Endodermal cell (in vitro differentiated cells): Measurements from ENCODE around the gene PODXL2. TPM values are rescaled to one million over a fixed set of nuclear protein-coding genes. Genes with fewer than 3 reads are reported as not detected.

Experiments
- DNase-seq: peaks from one replicate; pipeline ENCODE4 v3.0.0-alpha.2; 2017
- H3K27ac ChIP-seq: 2 replicates; pipeline ENCODE4 v1.5.1; 2013; ENCODE audit warnings: mild to moderate bottlenecking, low read depth, low read length, moderate library complexity
- H3K27me3 ChIP-seq: 2 replicates; pipeline ENCODE4 v1.6.1; 2013; ENCODE audit warnings: mild to moderate bottlenecking, low read length, moderate library complexity; ENCODE audit not compliant: insufficient read depth, control insufficient read depth, poor library complexity, severe bottlenecking
- H3K36me3 ChIP-seq: 2 replicates; pipeline ENCODE4 v1.7.0; 2013; ENCODE audit warnings: mild to moderate bottlenecking, low read length, moderate library complexity; ENCODE audit not compliant: control insufficient read depth, insufficient read depth
- H3K4me1 ChIP-seq: one replicate; pipeline ENCODE4 v1.7.0; 2013; ENCODE audit warnings: low read length; ENCODE audit not compliant: control insufficient read depth, insufficient read depth
- H3K4me3 ChIP-seq: 2 replicates; pipeline ENCODE4 v1.5.1; 2013; ENCODE audit warnings: mild to moderate bottlenecking, low read length, moderate library complexity
- H3K9ac ChIP-seq: 2 replicates; pipeline ENCODE4 v1.6.1; 2013; ENCODE audit warnings: mild to moderate bottlenecking, low read length, moderate library complexity; ENCODE audit not compliant: poor library complexity, severe bottlenecking; ENCODE audit errors: extremely low read depth
- H3K9me3 ChIP-seq: 2 replicates; pipeline ENCODE4 v1.6.1; 2013; ENCODE audit warnings: mild to moderate bottlenecking, low read length, moderate library complexity; ENCODE audit not compliant: control insufficient read depth
- H3K27ac Mint-ChIP-seq: 2 replicates; pipeline ENCODE4 v1.8.0; 2020; ENCODE audit warnings: mixed read lengths
- H3K27me3 Mint-ChIP-seq: 2 replicates; pipeline ENCODE4 v1.8.0; 2021; ENCODE audit warnings: mild to moderate bottlenecking, mixed read lengths; ENCODE audit not compliant: insufficient read depth
- H3K36me3 Mint-ChIP-seq: 2 replicates; pipeline ENCODE4 v1.8.0; 2020; ENCODE audit warnings: low read depth, mixed read lengths
- H3K4me1 Mint-ChIP-seq: 2 replicates; pipeline ENCODE4 v1.8.0; 2020; ENCODE audit warnings: mixed read lengths
- H3K4me3 Mint-ChIP-seq: 2 replicates; pipeline ENCODE4 v1.8.0; 2020; ENCODE audit warnings: mild to moderate bottlenecking, moderate library complexity, mixed read lengths
- H3K9me3 Mint-ChIP-seq: 2 replicates; pipeline ENCODE4 v1.8.0; 2020; ENCODE audit warnings: mild to moderate bottlenecking, mixed read lengths
- WGBS, 2 experiments: methylation state at CpG; one replicate each; pipeline versions ENCODE4 v1.1.5 to v1.1.7; 2013; ENCODE audit warnings: missing lambda C conversion rate in 2 of 2, mixed read lengths in 1 of 2; ENCODE audit not compliant: insufficient coverage in 1 of 2, insufficient read length in 1 of 2; 5-methylcytosine and 5-hydroxymethylcytosine counted together
- total RNA-seq, 2 donors: library from RNA; stranded (reverse); fragmentation: NEBNext Ultra II Directional in 1 of 2; extraction: Animal tissue kit (Norgen Biotek cat#: 25700) in 1 of 2; gene quantifications; 2 replicates in 1 of 2; 3 replicates in 1 of 2; pipeline ENCODE4 v1.2.1, GENCODE V29; 2021
- TF ChIP-seq, protein P1 (sequence below): fragments of 200-600 bp; sonication (generic); conservative IDR thresholded peaks from 2 replicates; pipeline ENCODE4 v1.5.0; 2021; ENCODE audit warnings: antibody characterized with exemption, mild to moderate bottlenecking

The PODXL2 gene
- total RNA-seq, 2 donors from 2014 or later, result 11.8 to 16.5 TPM

DNA sequence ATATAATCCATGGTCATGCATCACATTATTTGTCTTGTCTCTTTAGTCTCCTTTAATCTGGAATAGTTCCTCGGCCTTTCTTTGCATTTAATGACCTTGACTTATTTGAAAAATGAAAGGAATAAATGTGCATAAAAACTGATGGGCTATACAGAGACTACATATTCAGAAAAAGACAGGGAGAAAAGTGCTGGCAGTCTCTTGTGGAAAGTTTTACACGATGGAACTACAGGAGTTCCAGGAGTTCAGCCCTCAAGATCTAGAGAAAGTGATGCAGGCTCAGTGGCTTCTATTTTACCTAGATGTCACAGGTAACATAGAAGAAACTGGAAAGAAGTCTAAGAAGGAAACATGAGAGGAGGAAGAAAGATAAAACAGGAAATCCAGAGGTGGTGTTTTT, 36.2 kb downstream of the PODXL2 start:
- H3K27ac ChIP-seq, result no peak overlapping the region
- Mint-ChIP-seq H3K4me3 (no peak overlapping the region), H3K9me3 (no peaks in the 10 kb centered on the region), H3K27me3 (no peaks in the 10 kb centered on the region), H3K4me1 (no peaks in the 10 kb centered on the region), H3K27ac (no peak overlapping the region), H3K36me3 (no peaks in the 10 kb centered on the region)
- H3K4me3 ChIP-seq, result no peak overlapping the region
- no peak for DNase-seq
- 88 to 100% methylated on average over 1 to 2 of the region's 2 CpGs for WGBS, 2 experiments
- peaks cover 12% of the 10 kb centered on the region for H3K36me3 ChIP-seq
- H3K9ac ChIP-seq, result no peak overlapping the region
- no peaks in the 10 kb centered on the region for H3K4me1 ChIP-seq
- TF ChIP-seq, protein P1, sequence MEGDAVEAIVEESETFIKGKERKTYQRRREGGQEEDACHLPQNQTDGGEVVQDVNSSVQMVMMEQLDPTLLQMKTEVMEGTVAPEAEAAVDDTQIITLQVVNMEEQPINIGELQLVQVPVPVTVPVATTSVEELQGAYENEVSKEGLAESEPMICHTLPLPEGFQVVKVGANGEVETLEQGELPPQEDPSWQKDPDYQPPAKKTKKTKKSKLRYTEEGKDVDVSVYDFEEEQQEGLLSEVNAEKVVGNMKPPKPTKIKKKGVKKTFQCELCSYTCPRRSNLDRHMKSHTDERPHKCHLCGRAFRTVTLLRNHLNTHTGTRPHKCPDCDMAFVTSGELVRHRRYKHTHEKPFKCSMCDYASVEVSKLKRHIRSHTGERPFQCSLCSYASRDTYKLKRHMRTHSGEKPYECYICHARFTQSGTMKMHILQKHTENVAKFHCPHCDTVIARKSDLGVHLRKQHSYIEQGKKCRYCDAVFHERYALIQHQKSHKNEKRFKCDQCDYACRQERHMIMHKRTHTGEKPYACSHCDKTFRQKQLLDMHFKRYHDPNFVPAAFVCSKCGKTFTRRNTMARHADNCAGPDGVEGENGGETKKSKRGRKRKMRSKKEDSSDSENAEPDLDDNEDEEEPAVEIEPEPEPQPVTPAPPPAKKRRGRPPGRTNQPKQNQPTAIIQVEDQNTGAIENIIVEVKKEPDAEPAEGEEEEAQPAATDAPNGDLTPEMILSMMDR, result no peak
- H3K9me3 ChIP-seq, result no peaks in the 10 kb centered on the region
- no peaks in the 10 kb centered on the region for H3K27me3 ChIP-seq

DNA sequence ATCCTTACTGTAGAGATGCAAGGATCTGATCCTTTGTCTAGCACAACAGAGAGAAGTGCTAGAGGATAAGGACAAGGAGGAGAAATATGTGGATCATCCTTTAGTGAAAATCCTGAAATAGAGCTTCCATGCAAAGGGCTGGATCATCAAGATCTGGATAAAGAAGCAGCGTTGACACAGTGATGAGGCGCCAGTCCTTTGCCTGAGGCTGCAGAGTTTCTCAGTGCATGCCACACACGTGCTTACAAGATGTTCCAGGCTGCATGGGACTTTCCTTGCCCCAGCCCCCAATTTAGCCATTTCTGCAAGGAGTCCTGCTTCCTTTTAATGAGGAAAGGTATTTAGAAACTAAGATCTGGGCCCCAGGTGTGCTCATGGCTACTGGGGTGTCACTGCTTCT, 36.6 kb downstream of the PODXL2 start:
- Mint-ChIP-seq H3K27me3 (no peaks in the 10 kb centered on the region), H3K36me3 (no peaks in the 10 kb centered on the region), H3K9me3 (no peaks in the 10 kb centered on the region), H3K27ac (no peak overlapping the region), H3K4me3 (no peak overlapping the region), H3K4me1 (no peaks in the 10 kb centered on the region)
- no peak overlapping the region for H3K27ac ChIP-seq
- H3K9me3 ChIP-seq, result no peaks in the 10 kb centered on the region
- H3K9ac ChIP-seq, result no peak overlapping the region
- WGBS, 2 experiments, result 93 to 95% methylated on average over 3 of the region's 3 CpGs
- TF ChIP-seq, protein P1, result no peak
- no peaks in the 10 kb centered on the region for H3K27me3 ChIP-seq
- no peak for DNase-seq
- no peaks in the 10 kb centered on the region for H3K4me1 ChIP-seq
- peaks cover 12% of the 10 kb centered on the region for H3K36me3 ChIP-seq
- H3K4me3 ChIP-seq, result no peak overlapping the region

DNA sequence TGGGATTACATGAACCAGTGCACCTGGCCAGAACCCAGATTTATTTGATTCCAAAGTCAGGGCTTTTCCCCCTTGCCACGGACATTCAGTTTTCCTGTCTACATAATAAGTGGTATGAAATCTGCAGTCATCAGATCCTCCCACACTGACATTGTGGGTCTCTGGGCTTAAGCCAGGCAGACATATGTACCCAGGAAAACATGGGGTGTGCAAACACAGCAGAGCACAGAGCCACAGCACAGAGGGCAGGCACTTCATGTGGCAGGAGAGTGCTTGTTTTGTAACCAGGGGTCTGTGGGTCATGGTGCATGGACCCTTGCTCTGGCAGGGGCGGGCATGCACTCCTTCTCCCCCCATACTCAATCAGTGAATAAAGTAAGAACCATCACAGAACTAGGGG, 37.7 kb downstream of the PODXL2 start:
- no peak overlapping the region for H3K9ac ChIP-seq
- 95% methylated on average over 2 of the region's 2 CpGs; no CpG with 5 or more reads in 1 of the 2 experiments for WGBS, 2 experiments
- no peak overlapping the region for H3K4me3 ChIP-seq
- Mint-ChIP-seq H3K36me3 (no peaks in the 10 kb centered on the region), H3K27ac (no peak overlapping the region), H3K27me3 (peaks cover 2% of the 10 kb centered on the region), H3K4me1 (no peaks in the 10 kb centered on the region), H3K4me3 (no peak overlapping the region), H3K9me3 (no peaks in the 10 kb centered on the region)
- no peak for DNase-seq
- TF ChIP-seq, protein P1, result no peak
- no peaks in the 10 kb centered on the region for H3K4me1 ChIP-seq
- H3K9me3 ChIP-seq, result no peaks in the 10 kb centered on the region
- peaks cover 12% of the 10 kb centered on the region for H3K36me3 ChIP-seq
- H3K27ac ChIP-seq, result no peak overlapping the region
- no peaks in the 10 kb centered on the region for H3K27me3 ChIP-seq
